Right lobe of liver (tissue), 4 donors: ENCODE data around the gene TNS1.

Experiments used
- CTCF ChIP-seq, 4 donors: fragments of 200-600 bp in 3 of 4; fragments of 450-650 bp in 1 of 4; IDR thresholded peaks; one replicate each; pipeline versions ENCODE4 v1.5.1 to v1.8.0; 2016 to 2022; ENCODE audit warnings: antibody characterized with exemption in 4 of 4, mild to moderate bottlenecking in 2 of 4
- POLR2A ChIP-seq: fragments of 450-650 bp; IDR thresholded peaks from one replicate; pipeline ENCODE4 v1.6.1; 2017; ENCODE audit warnings: antibody characterized with exemption, mild to moderate bottlenecking
- donor health status: DM: no; HTN: no; CAD: no.
- donor health status: DM: no; HTN: no; CAD: no.
- donor health status: DM: no; HTN: yes; CAD: no.

- no peak for TF ChIP-seq CTCF (IDR thresholded peaks at IDR 0.05)
- no peak for TF ChIP-seq POLR2A
Observed at GRCh38 chr2:217859926-217860325, 142.9 kb downstream of the TNS1 start.
